Endothelial cell of umbilical vein (primary cell): ENCODE measurements around the gene SPON1. TPM values are rescaled to one million over a fixed set of nuclear protein-coding genes. Genes with fewer than 3 reads are reported as not detected.

Source experiments
- BruUV-seq: library from RNA; stranded (reverse); fragments of 400-500 nt; replicated peaks from 2 replicates; lab custom pipeline; 2021; lab: Mats Ljungman, UMichigan
- CTCF ChIA-PET: fragments of 300-600, 350-600 bp; sonication (Branson Sonifier 250); formaldehyde crosslinking; loops from one replicate; lab custom pipeline; 2021; ENCODE audit warnings: antibody characterized with exemption, inconsistent platforms; lab: Charles Lee
- POLR2A ChIA-PET: fragments of 300-600, 350-600 bp; sonication (Branson Sonifier 250); formaldehyde crosslinking; loops from one replicate; lab custom pipeline; 2021; ENCODE audit warnings: antibody characterized with exemption, inconsistent platforms; lab: Charles Lee
- DNase-seq: peaks from one replicate; pipeline ENCODE4 v3.0.0-alpha.2; 2011; ENCODE audit warnings: low read depth, low spot score
- FAIRE-seq: peaks from 2 replicates; lab custom pipeline; 2011; peaks lifted over from hg19 to GRCh38; lab: Jason Lieb, UNC
- H2AFZ ChIP-seq: 2 replicates; pipeline ENCODE4 v1.6.0; 2012; ENCODE audit warnings: low read depth, low read length, control low read depth, inconsistent platforms
- H3K27ac ChIP-seq: 2 replicates; pipeline ENCODE4 v1.5.1; 2011; ENCODE audit warnings: low read depth, mild to moderate bottlenecking, control low read depth, low read length, moderate library complexity; ENCODE audit not compliant: insufficient read depth
- H3K27me3 ChIP-seq, 2 experiments: 2 replicates each; pipeline versions ENCODE4 v1.6.0 to v1.6.1; 2011; ENCODE audit warnings: low read length in 2 of 2, mixed read lengths in 1 of 2; ENCODE audit not compliant: control insufficient read depth in 2 of 2, insufficient read depth in 2 of 2
- H3K36me3 ChIP-seq, 2 experiments: 2 replicates in 1 of 2; 3 replicates in 1 of 2; pipeline ENCODE4 v1.5.1; 2011; ENCODE audit warnings: low read length in 2 of 2, mild to moderate bottlenecking in 1 of 2, moderate library complexity in 1 of 2; ENCODE audit not compliant: control insufficient read depth in 2 of 2, insufficient read depth in 2 of 2; ENCODE audit errors: extremely low read depth in 1 of 2
- H3K4me1 ChIP-seq: 3 replicates; pipeline ENCODE4 v1.5.1; 2011; ENCODE audit warnings: mild to moderate bottlenecking, low read length; ENCODE audit not compliant: control insufficient read depth, insufficient read depth; ENCODE audit errors: extremely low read depth
- H3K4me2 ChIP-seq: 2 replicates; pipeline ENCODE4 v1.6.1; 2011; ENCODE audit warnings: low read length, control low read depth, mixed read lengths; ENCODE audit not compliant: insufficient read depth
- H3K4me3 ChIP-seq, 3 experiments: fragments of 200-600 bp in 1 of 3; sonication (generic), shearing (Covaris generic) in 1 of 3; replicated peaks in 1 of 3; 2 replicates each; pipeline ENCODE4 v1.5.1; 2011 to 2016; ENCODE audit warnings: control low read depth in 3 of 3, low read length in 3 of 3, mild to moderate bottlenecking in 2 of 3, inconsistent platforms in 1 of 3, low read depth in 1 of 3, moderate library complexity in 1 of 3; ENCODE audit not compliant: insufficient read depth in 1 of 3
- H3K79me2 ChIP-seq: 2 replicates; pipeline ENCODE4 v1.6.0; 2012; ENCODE audit warnings: low read length, inconsistent platforms; ENCODE audit not compliant: control insufficient read depth, insufficient read depth
- H3K9ac ChIP-seq: replicated peaks from 2 replicates; pipeline ENCODE3; 2011; ENCODE audit warnings: low read length, control low read depth; ENCODE audit not compliant: insufficient read depth; ENCODE audit errors: extremely low read depth
- H3K9me1 ChIP-seq: replicated peaks from 3 replicates; pipeline ENCODE4 v1.6.0; 2011; ENCODE audit warnings: mild to moderate bottlenecking, low read length; ENCODE audit not compliant: control insufficient read depth, insufficient read depth; ENCODE audit errors: extremely low read depth
- H3K9me3 ChIP-seq: replicated peaks from 2 replicates; pipeline ENCODE4 v1.5.1; 2012; ENCODE audit warnings: low read length, inconsistent platforms; ENCODE audit not compliant: control insufficient read depth, insufficient read depth
- H4K20me1 ChIP-seq: replicated peaks from 2 replicates; pipeline ENCODE3; 2011; ENCODE audit warnings: mild to moderate bottlenecking, low read length; ENCODE audit not compliant: control insufficient read depth, insufficient read depth; ENCODE audit errors: extremely low read depth
- EZH2 ChIP-seq: IDR thresholded peaks from 2 replicates; pipeline ENCODE4 v1.6.1; 2012; ENCODE audit warnings: borderline replicate concordance, low read depth, mild to moderate bottlenecking, moderate library complexity, low read length, inconsistent platforms; ENCODE audit not compliant: severe bottlenecking
- FOS ChIP-seq: IDR thresholded peaks from 2 replicates; pipeline ENCODE4 v1.6.1; 2011; ENCODE audit warnings: mild to moderate bottlenecking, low read length, moderate library complexity, borderline replicate concordance; ENCODE audit not compliant: insufficient read depth
- GATA2 ChIP-seq: IDR thresholded peaks from 2 replicates; pipeline ENCODE4 v1.7.0; 2011; ENCODE audit warnings: low read depth, mild to moderate bottlenecking, moderate library complexity, mixed read lengths, low read length; ENCODE audit not compliant: insufficient read length, insufficient read depth
- JUN ChIP-seq: IDR thresholded peaks from 2 replicates; pipeline ENCODE4 v1.6.1; 2011; ENCODE audit warnings: borderline replicate concordance, low read depth; ENCODE audit not compliant: insufficient read length, insufficient read depth
- MYC ChIP-seq: IDR thresholded peaks from one replicate; pipeline ENCODE4 v1.6.1; 2011; ENCODE audit warnings: mild to moderate bottlenecking, low read depth, low read length
- POLR2AphosphoS5 ChIP-seq: IDR thresholded peaks from 2 replicates; pipeline ENCODE4 v1.6.1; 2012; ENCODE audit warnings: low read depth, mild to moderate bottlenecking, control low read depth, low read length, moderate library complexity; ENCODE audit not compliant: insufficient read depth
- dilution Hi-C: fragments of 300-500 bp; cut with MboI; formaldehyde crosslinking; loops from one replicate; pipeline ENCODE4 v1.15.0; 2019; ENCODE audit warnings: low sequenced_read_pairs; ENCODE audit not compliant: extremely low pct_ligation_motif_present
- intact Hi-C: fragments of 100-400 bp; cut with micrococcal nuclease; formaldehyde crosslinking; loops from one replicate; pipeline ENCODE4 v1.10.0; 2022
- polyA plus RNA-seq, 4 experiments: library from polyadenylated mRNA; depleted of rRNA in 3 of 4; stranded (reverse) in 3 of 4; unstranded in 1 of 4; fragments of >200 nt; gene quantifications; 2 replicates each; pipeline versions ENCODE4 v1.2.1 to v1.2.3, GENCODE V29; 2011 to 2012; ENCODE audit warnings: missing spikeins in 1 of 4
- total RNA-seq: library from RNA; stranded (reverse); gene quantifications from 2 replicates; pipeline ENCODE4 v1.2.3, GENCODE V29; 2021
- TF ChIP-seq, protein P1 (sequence below): IDR thresholded peaks from 2 replicates; pipeline ENCODE4 v1.6.1; 2011; ENCODE audit not compliant: insufficient read depth, insufficient read length
- TF ChIP-seq, protein P2 (sequence below), 2 donors: IDR thresholded peaks; 1 replicate in 1 of 2; 2 replicates in 1 of 2; pipeline ENCODE4 v1.5.1; 2011; ENCODE audit warnings: low read length in 2 of 2, mild to moderate bottlenecking in 2 of 2, moderate library complexity in 2 of 2, control low read depth in 1 of 2, inconsistent platforms in 1 of 2, low read depth in 1 of 2; ENCODE audit not compliant: insufficient read depth in 1 of 2; ENCODE audit errors: extremely low read depth in 1 of 2

The SPON1 gene
- total and polyA plus RNA-seq, 2 donors (not counting 3 experiments of a cell fraction or from before 2014, with no cell fraction given), result 0.31 TPM; not detected in 1

DNA sequence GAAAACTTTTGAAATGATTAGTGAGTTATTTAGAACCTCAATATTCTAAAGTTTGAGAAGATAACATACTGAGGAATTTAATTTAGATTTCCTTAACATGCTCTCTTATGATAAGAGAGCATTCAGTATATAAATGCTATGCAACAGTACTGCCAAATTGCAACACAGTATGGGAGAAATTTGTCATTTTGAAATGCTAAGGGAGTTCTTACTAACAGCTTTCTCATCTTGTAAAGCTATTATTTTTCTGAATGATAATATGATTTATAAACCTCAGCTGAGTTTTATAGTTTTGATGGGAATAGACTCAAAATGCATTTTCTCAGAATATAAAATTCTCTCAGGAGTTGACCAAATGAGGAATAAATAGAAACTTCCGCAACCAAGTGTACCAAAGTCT lies 108.4 kb downstream of the SPON1 start:
- H3K4me3 ChIP-seq, result no peak overlapping the region

DNA sequence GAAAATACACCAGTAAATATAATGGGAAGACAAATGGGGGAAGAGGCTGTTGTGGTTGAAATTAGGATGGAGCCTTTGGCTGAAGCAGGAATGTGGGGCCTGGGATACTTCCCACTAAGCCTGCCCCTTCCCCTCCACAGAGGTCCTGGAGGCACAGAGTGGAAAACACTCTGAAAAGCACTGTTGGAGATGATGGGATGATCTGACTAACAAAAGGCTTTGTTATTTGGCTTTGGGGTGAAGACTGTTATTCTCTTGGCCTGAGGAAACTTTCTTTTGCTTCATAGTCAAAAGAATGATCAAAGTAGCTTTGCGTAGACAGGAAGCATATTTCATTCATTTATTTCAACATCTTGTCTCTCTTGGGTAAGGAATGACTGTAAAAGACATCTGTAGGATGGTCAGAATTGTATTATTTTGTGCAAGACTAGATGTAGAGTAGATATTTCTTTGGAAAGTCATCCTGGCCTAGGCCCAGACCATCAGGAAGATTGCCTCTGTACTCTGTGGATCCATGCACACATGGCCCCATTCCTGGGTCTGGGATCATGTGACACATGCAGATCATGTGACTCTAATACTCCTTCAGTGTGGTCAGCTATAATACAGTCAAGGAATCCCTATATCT lies 111.4 kb downstream of the SPON1 start:
- no TSS peak for BruUV-seq
- Histone ChIP-seq H4K20me1 (no peaks in the 10 kb centered on the region), H3K27ac (no peak overlapping the region), H3K79me2 (no peaks in the 10 kb centered on the region), H3K9me3 (no peaks in the 10 kb centered on the region), H3K4me1 (no peaks in the 10 kb centered on the region), H3K9ac (no peak overlapping the region), H3K9me1 (no peaks in the 10 kb centered on the region), H3K4me3 (no peak overlapping the region), H3K36me3 (no peaks in the 10 kb centered on the region), H3K27me3 (peaks cover 0 to under 1% of the 10 kb centered on the region in 2 experiments), H2AFZ (no peak overlapping the region), H3K4me2 (no peak overlapping the region)
- ChIA-PET CTCF (no interaction called here), POLR2A (no interaction called here)
- FAIRE-seq (no peak), DNase-seq (no peak)
- dilution Hi-C loops (no loop called here), intact Hi-C loops (no loop called here)
- TF ChIP-seq EZH2 (no peak), POLR2AphosphoS5 (no peak), GATA2 (no peak), FOS (no peak)
- TF ChIP-seq, protein P1, sequence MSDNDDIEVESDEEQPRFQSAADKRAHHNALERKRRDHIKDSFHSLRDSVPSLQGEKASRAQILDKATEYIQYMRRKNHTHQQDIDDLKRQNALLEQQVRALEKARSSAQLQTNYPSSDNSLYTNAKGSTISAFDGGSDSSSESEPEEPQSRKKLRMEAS, result no peak
- TF ChIP-seq, protein P2, sequence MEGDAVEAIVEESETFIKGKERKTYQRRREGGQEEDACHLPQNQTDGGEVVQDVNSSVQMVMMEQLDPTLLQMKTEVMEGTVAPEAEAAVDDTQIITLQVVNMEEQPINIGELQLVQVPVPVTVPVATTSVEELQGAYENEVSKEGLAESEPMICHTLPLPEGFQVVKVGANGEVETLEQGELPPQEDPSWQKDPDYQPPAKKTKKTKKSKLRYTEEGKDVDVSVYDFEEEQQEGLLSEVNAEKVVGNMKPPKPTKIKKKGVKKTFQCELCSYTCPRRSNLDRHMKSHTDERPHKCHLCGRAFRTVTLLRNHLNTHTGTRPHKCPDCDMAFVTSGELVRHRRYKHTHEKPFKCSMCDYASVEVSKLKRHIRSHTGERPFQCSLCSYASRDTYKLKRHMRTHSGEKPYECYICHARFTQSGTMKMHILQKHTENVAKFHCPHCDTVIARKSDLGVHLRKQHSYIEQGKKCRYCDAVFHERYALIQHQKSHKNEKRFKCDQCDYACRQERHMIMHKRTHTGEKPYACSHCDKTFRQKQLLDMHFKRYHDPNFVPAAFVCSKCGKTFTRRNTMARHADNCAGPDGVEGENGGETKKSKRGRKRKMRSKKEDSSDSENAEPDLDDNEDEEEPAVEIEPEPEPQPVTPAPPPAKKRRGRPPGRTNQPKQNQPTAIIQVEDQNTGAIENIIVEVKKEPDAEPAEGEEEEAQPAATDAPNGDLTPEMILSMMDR (IDR thresholded peaks at IDR 0.05; ENCODE audit: extremely low read depth in 1 of 2, insufficient read depth in 1 of 2, low read depth in 1 of 2, low read length in 2 of 2), result no peak

More for the DNA sequence above, 108.4 kb downstream of the SPON1 start:
- Histone ChIP-seq H3K9me1 (no peaks in the 10 kb centered on the region), H2AFZ (no peak overlapping the region), H3K9ac (no peak overlapping the region), H3K27ac (no peak overlapping the region), H3K9me3 (no peaks in the 10 kb centered on the region), H3K27me3 (no peaks in the 10 kb centered on the region), H4K20me1 (no peaks in the 10 kb centered on the region), H3K79me2 (no peaks in the 10 kb centered on the region), H3K4me2 (no peak overlapping the region), H3K36me3 (no peaks in the 10 kb centered on the region), H3K4me1 (no peaks in the 10 kb centered on the region)
- intact Hi-C loops, result no loop called here
- CTCF ChIA-PET, result no interaction called here
- POLR2A ChIA-PET, result no interaction called here
- BruUV-seq, result no TSS peak
- DNase-seq (no peak), FAIRE-seq (no peak)
- TF ChIP-seq, protein P1, result no peak
- TF ChIP-seq FOS, result no peak
- TF ChIP-seq JUN, result no peak
- no peak for TF ChIP-seq EZH2
- TF ChIP-seq MYC, result no peak
- TF ChIP-seq GATA2, result no peak
- dilution Hi-C loops, result no loop called here
